ENCODE data around the gene DHX58. TPM values are rescaled to one million over a fixed set of nuclear protein-coding genes. Genes with fewer than 3 reads are reported as not detected.

DHX58 gene
- total and polyA plus RNA-seq, 2 donors (not counting 3 experiments of a cell fraction or from before 2014, with no cell fraction given), result 3.1 to 9.0 TPM

- TF ChIP-seq MYC (IDR thresholded peaks at IDR 0.05; ENCODE audit: low read depth, low read length), result no peak
- TF ChIP-seq POLR2AphosphoS5 (IDR thresholded peaks at IDR 0.05; ENCODE audit: insufficient read depth, low read depth, low read length), result no peak
- TF ChIP-seq EZH2 (IDR thresholded peaks at IDR 0.05; ENCODE audit: borderline replicate concordance, low read depth, low read length, severe bottlenecking), result no peak
- TF ChIP-seq JUN (IDR thresholded peaks at IDR 0.05; ENCODE audit: borderline replicate concordance, insufficient read depth, insufficient read length, low read depth), result no peak
- no peak for TF ChIP-seq POLR2A (IDR thresholded peaks at IDR 0.05; ENCODE audit: low read depth, low read length)
- TF ChIP-seq, protein P1, sequence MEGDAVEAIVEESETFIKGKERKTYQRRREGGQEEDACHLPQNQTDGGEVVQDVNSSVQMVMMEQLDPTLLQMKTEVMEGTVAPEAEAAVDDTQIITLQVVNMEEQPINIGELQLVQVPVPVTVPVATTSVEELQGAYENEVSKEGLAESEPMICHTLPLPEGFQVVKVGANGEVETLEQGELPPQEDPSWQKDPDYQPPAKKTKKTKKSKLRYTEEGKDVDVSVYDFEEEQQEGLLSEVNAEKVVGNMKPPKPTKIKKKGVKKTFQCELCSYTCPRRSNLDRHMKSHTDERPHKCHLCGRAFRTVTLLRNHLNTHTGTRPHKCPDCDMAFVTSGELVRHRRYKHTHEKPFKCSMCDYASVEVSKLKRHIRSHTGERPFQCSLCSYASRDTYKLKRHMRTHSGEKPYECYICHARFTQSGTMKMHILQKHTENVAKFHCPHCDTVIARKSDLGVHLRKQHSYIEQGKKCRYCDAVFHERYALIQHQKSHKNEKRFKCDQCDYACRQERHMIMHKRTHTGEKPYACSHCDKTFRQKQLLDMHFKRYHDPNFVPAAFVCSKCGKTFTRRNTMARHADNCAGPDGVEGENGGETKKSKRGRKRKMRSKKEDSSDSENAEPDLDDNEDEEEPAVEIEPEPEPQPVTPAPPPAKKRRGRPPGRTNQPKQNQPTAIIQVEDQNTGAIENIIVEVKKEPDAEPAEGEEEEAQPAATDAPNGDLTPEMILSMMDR (IDR thresholded peaks at IDR 0.05; ENCODE audit: extremely low read depth in 1 of 2, insufficient read depth in 1 of 2, low read depth in 1 of 2, low read length in 2 of 2), result no peak
- TF ChIP-seq GATA2 (IDR thresholded peaks at IDR 0.05; ENCODE audit: insufficient read depth, insufficient read length, low read depth, low read length), result no peak
- TF ChIP-seq FOS (IDR thresholded peaks at IDR 0.05; ENCODE audit: borderline replicate concordance, insufficient read depth, low read length), result no peak
- TF ChIP-seq, protein P2, sequence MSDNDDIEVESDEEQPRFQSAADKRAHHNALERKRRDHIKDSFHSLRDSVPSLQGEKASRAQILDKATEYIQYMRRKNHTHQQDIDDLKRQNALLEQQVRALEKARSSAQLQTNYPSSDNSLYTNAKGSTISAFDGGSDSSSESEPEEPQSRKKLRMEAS (IDR thresholded peaks at IDR 0.05; ENCODE audit: insufficient read depth, insufficient read length), result no peak
Measured at GRCh38 chr17:42107124-42107523, 5.4 kb downstream of the DHX58 start.

More at GRCh38 chr17:42107124-42107523, 5.4 kb downstream of the DHX58 start:
- Histone ChIP-seq H3K9me1 (replicated peaks; ENCODE audit: control insufficient read depth, extremely low read depth, insufficient read depth, low read length) (no peaks in the 10 kb centered on the region), H3K4me1 (ENCODE audit: control insufficient read depth, extremely low read depth, insufficient read depth, low read length) (peaks cover 5% of the 10 kb centered on the region), H3K27me3 (ENCODE audit: control insufficient read depth in 2 of 2, insufficient read depth in 2 of 2, low read length in 2 of 2) (no peaks in the 10 kb centered on the region), H3K79me2 (ENCODE audit: control insufficient read depth, insufficient read depth, low read length) (no peaks in the 10 kb centered on the region), H2AFZ (ENCODE audit: low read depth, low read length) (no peak overlapping the region), H4K20me1 (replicated peaks; ENCODE audit: control insufficient read depth, extremely low read depth, insufficient read depth, low read length) (no peaks in the 10 kb centered on the region), H3K36me3 (ENCODE audit: control insufficient read depth in 2 of 2, extremely low read depth in 1 of 2, insufficient read depth in 2 of 2, low read length in 2 of 2) (no peaks in the 10 kb centered on the region), H3K27ac (ENCODE audit: insufficient read depth, low read depth, low read length) (no peak overlapping the region), H3K9me3 (replicated peaks; ENCODE audit: control insufficient read depth, insufficient read depth, low read length) (no peaks in the 10 kb centered on the region), H3K4me2 (ENCODE audit: insufficient read depth, low read length) (no peak overlapping the region), H3K9ac (replicated peaks; ENCODE audit: extremely low read depth, insufficient read depth, low read length) (no peak overlapping the region), H3K4me3 (replicated peaks in 1 of 3; ENCODE audit: insufficient read depth in 1 of 3, low read depth in 1 of 3, low read length in 3 of 3) (no peak overlapping the region)
- dilution Hi-C loops (cut with MboI; ENCODE audit: extremely low pct_ligation_motif_present, low sequenced_read_pairs) (loop anchor here (25.0 kb wide), 1 partner anchor 145 kb away; the partner anchor contains the start of gene CNP), intact Hi-C loops (cut with micrococcal nuclease) (no loop called here)
- CTCF ChIA-PET, result no interaction called here
- POLR2A ChIA-PET, result no interaction called here
- BruUV-seq (replicated peaks), result no TSS peak
- DNase-seq (ENCODE audit: low read depth, low spot score) (no peak), FAIRE-seq (no peak)

All from endothelial cell of umbilical vein (primary cell).